ENCODE measurements around the gene DUSP11.
"Not testable (repeated sequence)": the region's sequence is repeated elsewhere in the genome, so short reads cannot be mapped to it uniquely, and the experiment has no call there.

DNA sequence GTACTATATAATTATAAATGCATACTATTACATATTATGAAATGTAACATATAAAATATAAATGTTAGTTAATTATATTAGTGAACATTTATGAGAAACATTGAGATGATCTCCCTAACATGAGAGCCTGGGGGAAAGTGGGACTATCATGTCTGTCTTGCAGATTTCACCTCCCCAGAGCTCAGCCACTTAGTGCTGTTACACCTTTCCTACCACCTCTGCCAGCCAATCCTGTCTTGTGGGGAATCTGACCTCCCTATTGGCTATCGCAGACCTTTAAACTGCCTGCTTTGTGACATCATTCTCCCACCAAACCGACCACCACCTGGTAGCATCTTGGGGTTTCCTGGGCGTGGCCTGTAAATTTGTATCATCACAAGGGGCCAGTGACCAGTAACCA is 4.0 kb upstream of the DUSP11 start, which contains the start of gene C2orf78:
- not testable (repeated sequence) for TF ChIP-seq ZNF274 (IDR thresholded peaks at IDR 0.05; ENCODE audit: low read depth, low read length); SUZ12 (IDR thresholded peaks at IDR 0.05; ENCODE audit: extremely low read depth, insufficient read depth, insufficient read length); YY1 (IDR thresholded peaks at IDR 0.05; ENCODE audit: insufficient read depth, insufficient read length)

Data from NT2/D1 (cell line).